HG02852 (cell line): Measurements from ENCODE around the gene RPH3AL.
"Not testable (repeated sequence)": the region's sequence is repeated elsewhere in the genome, so short reads cannot be mapped to it uniquely, and the experiment has no call there.

Experiments
- ATAC-seq: cut with Tn5 transposase; IDR thresholded peaks from one replicate; pipeline ENCODE4 v1.9.1; 2021; ENCODE audit warnings: mild to moderate bottlenecking, moderate library complexity; ENCODE audit not compliant: unreplicated experiment

Gene RPH3AL

DNA sequence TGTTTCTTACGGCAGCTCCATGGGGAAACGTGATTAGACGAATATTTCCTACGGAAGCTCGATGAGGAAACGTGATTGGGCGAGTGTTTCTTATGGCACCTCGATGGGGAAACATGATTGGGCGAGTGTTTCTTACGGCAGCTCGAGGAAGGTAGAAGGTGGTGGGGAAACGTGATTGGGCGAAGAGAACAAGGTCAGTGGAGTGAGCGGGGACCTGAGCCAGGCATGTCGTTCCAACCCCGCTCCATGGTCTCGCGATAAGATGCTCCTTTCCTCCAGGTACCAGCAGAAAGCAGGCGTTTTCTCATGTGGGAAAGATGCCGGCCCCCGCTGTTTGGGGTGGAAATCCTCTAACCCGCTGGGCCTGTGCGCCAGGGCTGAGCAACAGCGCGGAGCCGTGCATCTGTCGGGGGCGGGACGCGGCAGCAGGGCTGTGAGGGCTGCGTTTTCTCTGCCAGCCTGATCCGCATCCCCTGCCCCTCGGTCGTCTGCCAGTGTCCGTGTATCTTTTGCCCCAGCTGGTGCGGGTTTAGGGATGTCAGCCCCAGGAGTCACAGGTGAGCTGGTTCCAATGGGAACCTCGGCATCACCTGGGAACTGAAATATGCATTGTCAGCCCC is 145.6 kb downstream of the RPH3AL start:
- no peak for ATAC-seq

DNA sequence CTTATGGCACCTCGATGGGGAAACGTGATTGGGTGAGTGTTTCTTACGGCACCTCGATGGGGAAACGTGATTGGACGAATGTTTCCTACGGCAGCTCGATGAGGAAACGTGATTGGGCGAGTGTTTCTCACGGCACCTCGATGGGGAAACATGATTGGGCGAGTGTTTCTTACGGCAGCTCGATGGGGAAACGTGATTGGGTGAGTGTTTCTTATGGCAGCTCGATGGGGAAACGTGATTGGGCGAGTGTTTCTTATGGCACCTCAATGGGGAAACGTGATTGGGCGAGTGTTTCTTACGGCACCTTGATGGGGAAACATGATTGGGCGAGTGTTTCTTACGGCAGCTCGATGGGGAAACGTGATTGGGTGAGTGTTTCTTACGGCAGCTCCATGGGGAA is 146.1 kb downstream of the RPH3AL start:
- ATAC-seq: not testable (repeated sequence)

GRCh38 chr17:205817-206216 is 146.8 kb downstream of the RPH3AL start:
- ATAC-seq: no peak

DNA sequence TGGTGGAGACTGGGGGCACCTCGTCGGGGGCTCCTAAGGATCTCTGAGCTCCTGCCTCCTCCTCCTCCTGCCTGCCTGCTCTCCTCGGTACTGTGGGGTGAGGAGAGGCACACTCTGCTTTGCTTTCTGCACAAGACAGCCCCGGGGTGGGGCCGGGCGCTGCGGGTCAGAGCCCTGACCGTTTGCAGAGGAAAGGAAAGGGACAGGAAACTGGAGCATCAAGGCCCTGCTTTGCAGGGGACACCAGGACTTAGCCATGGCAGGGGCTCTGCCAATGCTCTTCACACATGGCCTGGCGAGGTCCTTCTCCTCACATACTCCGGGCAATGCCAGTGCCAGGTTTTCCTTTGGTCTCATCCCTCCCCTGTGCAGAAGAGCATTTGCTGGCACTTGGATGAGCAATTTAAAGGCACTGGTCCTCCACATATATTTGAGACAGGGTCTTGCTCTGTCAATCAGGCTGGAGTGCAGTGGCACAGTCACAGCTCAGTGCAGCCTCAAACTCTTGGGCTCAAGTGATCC is 147.4 kb downstream of the RPH3AL start:
- no peak for ATAC-seq

DNA sequence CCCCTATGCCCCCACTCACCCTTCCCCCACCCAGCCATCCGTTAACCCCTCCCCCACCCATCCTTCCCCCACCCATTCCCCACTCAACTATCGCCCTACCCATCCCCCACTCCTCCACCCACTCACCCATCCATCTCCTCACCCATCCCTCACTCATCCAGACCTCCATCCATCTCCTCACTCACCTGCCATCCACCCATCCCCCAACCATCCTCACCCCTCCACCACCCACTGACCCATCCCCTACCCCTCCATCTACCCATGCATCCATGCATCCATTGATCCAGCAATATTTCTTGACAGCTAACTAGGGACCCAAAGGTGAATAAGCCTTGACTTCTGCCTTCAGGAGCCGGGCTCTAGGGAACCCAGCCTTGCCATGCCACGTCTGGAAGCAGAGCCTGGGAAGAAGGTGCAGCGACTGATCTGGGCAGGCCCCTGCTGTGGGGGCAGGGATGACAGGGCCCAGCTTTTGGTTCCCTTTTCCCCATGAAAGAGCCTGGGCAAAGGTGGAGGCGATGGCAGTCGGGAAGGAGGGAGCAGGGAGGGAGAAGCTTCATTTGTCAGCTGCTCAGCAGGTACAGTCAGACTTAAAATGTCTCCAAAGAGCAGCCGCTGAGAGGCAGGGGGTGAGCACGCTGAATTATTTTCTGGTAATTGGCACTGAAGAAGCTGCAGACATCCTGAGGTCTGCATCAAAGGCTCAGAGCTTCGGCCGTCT is 148.0 kb downstream of the RPH3AL start:
- no peak for ATAC-seq

- ATAC-seq: no peak
These were observed 150.1 kb downstream of the RPH3AL start for GRCh38 chr17:202501-202951.

DNA sequence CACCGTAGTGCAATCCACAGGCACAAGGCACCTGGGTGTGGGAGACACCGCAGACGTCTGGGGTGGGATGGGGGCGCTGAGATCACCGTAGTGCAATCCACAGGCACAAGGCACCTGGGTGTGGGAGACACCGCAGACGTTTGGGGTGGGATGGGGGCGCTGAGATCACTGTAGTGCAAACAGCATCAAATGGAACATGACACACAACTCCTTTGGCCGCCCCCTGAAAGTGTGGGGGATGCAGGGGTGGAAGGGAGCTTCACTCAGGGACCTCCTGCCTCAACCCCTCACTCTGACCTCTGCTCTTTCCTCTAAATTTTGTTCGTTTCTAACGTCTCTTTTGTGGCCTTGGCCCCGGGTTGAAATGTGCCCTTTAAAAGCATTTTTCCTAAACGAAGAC is 150.9 kb downstream of the RPH3AL start:
- ATAC-seq: not testable (repeated sequence)

DNA sequence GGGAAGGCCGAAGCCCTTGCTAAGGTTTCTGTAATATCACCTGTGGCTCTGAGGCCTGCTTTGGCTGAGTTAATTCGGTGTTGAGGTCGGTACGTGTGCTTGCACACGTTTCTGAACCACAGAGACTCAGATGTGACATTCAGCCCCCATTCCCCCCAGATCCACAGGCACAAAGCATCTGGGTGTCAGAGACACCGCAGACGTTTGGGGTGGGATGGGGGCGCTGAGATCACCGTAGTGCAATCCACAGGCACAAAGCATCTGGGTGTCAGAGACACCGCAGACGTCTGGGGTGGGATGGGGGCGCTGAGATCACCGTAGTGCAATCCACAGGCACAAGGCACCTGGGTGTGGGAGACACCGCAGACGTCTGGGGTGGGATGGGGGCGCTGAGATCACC is 151.3 kb downstream of the RPH3AL start:
- ATAC-seq: not testable (repeated sequence)

DNA sequence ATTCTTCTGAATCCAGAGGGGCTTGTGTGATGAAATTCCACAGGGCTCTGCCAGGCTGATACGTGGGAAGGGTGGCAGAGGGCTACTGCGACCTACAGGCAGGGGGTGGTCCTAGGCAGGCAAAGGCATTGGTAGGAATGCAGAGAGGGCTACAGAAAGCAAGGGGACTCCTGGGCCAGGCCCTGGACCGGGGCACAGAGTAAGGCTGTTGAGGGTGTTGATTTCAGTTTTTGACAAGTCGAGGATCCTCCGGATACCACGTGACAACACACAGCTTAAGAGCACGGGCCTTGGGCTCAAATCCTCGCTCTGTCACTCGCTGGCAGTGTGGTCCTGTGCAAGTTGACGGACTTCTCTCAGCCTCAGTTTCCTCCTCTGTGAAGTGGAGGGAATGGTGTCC is 152.0 kb downstream of the RPH3AL start:
- ATAC-seq: no peak

DNA sequence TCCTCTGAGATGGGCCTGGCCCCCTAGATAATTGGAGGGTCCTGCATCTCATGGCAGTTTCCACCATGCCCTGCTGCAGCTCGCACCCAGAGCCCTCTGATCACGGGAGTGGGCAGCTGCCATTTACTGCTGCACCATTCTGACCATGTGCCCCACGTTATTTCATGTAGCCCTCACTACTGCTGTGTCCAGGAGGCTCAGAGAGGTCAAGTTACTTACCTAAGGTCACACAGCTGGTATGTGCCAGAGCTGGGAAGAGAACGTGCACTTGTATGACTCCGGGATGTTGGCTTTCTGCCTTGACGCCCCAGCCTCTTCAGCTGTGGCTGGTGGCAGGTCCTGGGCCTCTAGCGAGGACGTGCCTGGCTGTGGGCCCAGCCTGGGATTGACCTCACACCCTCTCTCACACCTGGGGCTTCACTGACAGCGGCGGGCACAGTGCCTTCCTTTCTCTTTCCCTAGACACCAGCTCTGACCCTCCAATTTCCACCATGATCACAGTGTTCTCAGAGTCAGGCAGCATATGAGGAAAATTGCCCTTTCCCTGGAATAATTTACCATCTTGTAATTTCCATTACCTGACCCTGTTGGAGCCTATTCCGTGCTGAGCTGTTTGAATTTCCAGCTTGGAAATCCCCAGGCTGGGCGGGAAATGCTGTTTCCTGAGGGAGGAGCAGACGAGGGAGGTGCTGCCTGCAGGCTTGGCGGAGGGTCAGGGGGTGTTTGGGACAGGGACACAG is 152.6 kb downstream of the RPH3AL start:
- ATAC-seq: no peak

GRCh38 chr17:199191-199604 is 153.4 kb downstream of the RPH3AL start:
- no peak for ATAC-seq

DNA sequence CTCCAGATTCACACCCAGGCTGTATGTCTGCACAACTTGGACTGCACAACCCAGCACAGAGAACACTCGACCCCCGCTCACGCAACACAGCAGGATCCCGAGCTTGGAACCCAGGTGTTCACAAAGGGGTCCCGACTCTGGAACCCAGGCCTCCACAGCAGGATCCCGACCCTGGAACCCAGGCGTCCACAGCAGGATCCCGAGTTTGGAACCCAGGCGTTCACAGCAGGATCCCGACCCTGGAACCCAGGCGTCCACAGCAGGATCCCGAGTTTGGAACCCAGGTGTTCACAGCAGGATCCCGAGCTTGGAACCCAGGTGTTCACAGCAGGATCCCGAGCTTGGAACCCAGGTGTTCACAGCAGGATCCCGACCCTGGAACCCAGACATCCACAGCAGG is 154.4 kb downstream of the RPH3AL start:
- ATAC-seq: not testable (repeated sequence)

- ATAC-seq: no peak
These were observed 155.3 kb downstream of the RPH3AL start for GRCh38 chr17:197352-197751.

DNA sequence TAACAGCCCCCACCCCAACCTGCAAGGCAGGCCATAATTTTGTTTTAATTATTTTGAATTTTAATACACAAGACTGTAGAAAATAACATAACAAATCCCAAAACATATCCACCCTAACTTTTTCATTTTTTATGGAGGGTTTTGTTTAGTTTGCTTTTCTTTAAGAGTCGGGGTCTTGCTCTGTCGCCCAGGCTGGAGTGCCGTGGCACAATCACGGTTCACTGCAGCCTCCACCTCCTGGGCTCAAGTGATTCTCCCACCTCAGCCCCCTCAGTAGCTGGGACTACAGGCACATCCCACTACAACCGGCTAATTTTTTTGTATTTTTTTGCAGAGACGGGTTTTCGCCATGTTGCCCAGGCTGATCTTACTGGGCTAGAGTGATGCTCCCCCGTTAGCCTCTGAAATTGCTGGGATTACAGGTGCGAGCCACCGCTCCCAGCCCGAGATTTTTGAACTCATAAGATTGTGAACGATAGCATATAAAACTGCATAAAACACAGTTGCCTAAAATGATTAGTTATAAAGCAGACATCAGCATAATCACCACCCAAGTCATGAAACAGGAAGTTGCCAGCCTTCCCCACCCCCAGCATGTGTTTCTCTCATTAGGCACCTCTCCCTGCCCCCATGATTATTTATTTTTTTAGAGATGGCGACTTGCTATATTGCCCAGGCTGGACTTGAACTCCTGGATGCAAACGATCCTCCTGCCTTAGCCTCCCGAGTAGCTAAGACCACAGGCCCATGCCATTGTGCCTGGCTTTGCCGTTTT is 157.6 kb downstream of the RPH3AL start:
- no peak for ATAC-seq

- no peak for ATAC-seq
These were observed 158.5 kb downstream of the RPH3AL start for GRCh38 chr17:193841-194806.

DNA sequence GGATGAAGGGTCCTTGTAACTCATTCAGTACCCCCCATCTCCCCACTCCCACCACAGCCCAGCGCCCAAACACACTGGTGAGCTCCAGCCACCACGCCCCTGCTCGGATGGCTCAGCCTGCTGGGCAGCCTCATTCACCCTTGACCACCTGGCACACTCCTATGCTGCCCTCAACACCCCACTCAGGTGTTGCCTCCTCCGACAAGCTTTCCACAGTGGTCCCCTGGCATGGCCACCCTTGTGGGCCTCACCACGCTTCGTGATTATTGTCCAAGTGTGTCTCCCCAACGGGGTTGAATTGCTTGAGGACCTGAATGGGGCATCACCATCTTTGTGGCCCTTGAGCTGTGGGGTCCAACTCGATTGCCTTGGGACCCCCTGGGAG is 159.2 kb downstream of the RPH3AL start:
- no peak for ATAC-seq

DNA sequence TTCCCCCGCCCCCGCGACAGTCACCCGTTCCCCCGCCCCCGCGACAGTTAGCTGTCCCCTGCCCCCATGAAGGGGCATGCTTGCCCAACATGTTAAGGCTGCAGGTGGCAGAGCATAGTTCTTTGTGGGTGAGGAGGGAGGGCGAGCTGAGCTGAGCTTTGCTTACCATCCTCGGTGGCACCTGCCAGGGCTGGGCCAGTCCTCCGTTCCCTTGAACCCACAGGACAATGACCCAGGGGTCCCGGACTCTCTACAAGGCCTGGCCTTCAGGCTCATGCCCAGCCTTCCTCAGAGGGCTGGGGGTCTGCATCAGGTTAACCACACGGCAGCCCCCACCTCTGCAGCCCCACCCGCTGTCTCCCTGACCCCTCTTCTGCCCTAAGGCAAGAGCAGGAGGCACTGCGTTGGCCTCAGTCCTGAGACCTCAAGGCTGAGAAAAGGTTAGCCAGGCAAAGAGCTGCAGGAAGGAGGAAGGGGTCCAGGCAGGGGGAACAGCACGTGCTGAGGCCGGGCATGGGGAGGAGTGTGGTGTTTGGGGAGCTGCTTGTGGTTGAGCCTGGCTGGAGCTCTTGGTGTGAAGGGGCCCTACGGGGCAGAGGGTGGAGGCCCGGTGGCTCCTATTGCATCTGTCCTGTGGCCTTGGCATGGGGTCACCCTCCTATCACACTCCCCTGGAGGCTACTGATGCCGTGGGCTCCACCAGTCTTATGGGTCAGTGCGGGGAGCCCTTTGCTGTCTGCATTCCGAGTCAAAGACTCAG is 159.8 kb downstream of the RPH3AL start:
- no peak for ATAC-seq

DNA sequence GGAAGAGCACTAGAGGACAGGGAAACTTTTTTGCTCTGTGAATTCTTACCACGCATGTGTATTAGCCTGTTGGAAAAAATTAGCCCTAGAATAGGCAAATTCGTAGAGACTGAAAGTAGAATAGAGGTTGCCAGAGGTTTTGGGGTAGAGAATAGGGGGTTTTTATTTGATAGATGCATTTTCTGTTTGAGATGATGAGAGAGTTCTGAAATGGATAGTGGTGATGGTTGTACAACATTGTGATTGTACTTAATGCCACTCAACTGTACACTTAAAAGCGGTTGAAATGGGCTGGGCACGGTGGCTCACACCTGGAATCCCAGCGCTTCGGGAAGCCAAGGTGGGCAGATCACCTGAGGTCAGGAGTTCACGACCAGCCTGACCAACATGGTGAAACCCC is 163.2 kb downstream of the RPH3AL start:
- ATAC-seq: no peak

DNA sequence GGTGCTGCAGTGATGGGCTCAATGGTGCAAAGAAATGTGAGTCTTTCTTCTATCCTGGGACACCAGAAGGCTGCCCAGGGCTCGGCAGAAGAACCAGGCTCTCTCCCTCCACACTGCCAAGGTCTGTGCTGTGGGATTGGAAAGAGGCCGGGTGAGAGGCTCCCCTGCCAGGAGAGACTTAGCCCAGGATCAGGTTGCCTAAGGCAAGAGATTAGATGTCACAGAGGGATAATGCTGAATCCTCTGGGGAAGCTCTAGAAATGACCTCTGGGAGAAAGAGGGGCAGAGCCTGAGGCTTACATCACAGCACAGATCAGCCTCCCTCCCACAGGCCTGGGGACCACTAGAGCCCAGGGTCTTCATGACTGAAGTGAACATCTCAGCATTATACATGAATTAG is 165.5 kb downstream of the RPH3AL start:
- no peak for ATAC-seq
